ENCODE measurements around the gene OR4M2.
"Not testable (repeated sequence)": the region's sequence is repeated elsewhere in the genome, so short reads cannot be mapped to it uniquely, and the experiment has no call there.

Gene OR4M2

GRCh38 chr15:22080227-22080626, at the start of gene OR4M2:
TSS of gene OR4M2 (plus strand) at chr15:22080527. CDS start at chr15:22080625, 98 bp downstream.
- not testable (repeated sequence) for DNase-seq (ENCODE audit: low read depth)

GRCh38 chr15:22069267-22069666, 11.1 kb upstream of the OR4M2 start:
- DNase-seq (ENCODE audit: low read depth): not testable (repeated sequence)

GRCh38 chr15:22081386-22081785, 1.1 kb downstream of the OR4M2 start:
- not testable (repeated sequence) for DNase-seq (ENCODE audit: low read depth)

GRCh38 chr15:22098616-22099253, 18.4 kb downstream of the OR4M2 start:
- DNase-seq (ENCODE audit: low read depth): not testable (repeated sequence)

- DNase-seq (ENCODE audit: low read depth): not testable (repeated sequence)
Measured at GRCh38 chr15:22099289-22099891, 19.1 kb downstream of the OR4M2 start.

- not testable (repeated sequence) for DNase-seq (ENCODE audit: low read depth)
Measured at GRCh38 chr15:22122033-22122432, 41.7 kb downstream of the OR4M2 start.
